Measurements from ENCODE around the gene MFRP. TPM values are rescaled to one million over a fixed set of nuclear protein-coding genes. Genes with fewer than 3 reads are reported as not detected.

Gene MFRP
- total RNA-seq, 1 experiment from 2014 or later: not detected

DNA sequence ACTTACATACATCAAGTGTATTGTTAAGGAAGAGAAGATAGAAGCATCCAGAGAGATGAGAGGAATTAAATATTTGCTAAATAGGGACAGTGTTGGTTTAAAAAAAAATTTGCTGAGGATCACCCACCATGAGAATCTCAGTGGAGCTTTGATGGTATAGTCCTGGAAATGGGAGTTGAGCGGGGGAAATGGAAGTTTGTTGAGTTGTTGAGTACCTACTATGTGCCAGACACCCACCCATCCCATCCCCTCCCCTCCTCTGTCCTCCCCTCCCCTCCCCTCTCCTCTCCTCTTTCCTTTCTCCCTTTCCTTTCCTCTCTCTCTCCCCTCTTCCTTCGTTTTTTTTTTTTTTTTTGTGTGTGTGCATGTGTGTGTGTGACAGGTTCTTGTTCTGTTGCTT, 4.7 kb upstream of the MFRP start:
- no peak overlapping the region for H3K27ac Mint-ChIP-seq (ENCODE audit: low read depth, unreplicated experiment)
- CTCF ChIA-PET: interaction anchor here (1.0 kb wide), 1 partner anchor 146 kb away, joined by 4 read pairs; no protein-coding TSS in a partner anchor
- peaks cover 17% of the 10 kb centered on the region for H3K27me3 Mint-ChIP-seq (ENCODE audit: insufficient read depth, unreplicated experiment)
- H3K36me3 Mint-ChIP-seq (ENCODE audit: insufficient read depth, unreplicated experiment): no peaks in the 10 kb centered on the region
- no TSS peak for BruUV-seq (replicated peaks)
- H3K4me1 Mint-ChIP-seq (ENCODE audit: insufficient read depth, unreplicated experiment): peaks cover 7% of the 10 kb centered on the region
- H3K9me3 Mint-ChIP-seq (ENCODE audit: unreplicated experiment): no peaks in the 10 kb centered on the region
- POLR2A ChIA-PET: interaction anchor here (0.6 kb wide), 1 partner anchor 127 kb away, joined by 3 read pairs; no protein-coding TSS in a partner anchor
- H3K4me3 Mint-ChIP-seq (ENCODE audit: unreplicated experiment): no peak overlapping the region
- no peak for DNase-seq (ENCODE audit: unreplicated experiment)
- TF ChIP-seq, protein P1, sequence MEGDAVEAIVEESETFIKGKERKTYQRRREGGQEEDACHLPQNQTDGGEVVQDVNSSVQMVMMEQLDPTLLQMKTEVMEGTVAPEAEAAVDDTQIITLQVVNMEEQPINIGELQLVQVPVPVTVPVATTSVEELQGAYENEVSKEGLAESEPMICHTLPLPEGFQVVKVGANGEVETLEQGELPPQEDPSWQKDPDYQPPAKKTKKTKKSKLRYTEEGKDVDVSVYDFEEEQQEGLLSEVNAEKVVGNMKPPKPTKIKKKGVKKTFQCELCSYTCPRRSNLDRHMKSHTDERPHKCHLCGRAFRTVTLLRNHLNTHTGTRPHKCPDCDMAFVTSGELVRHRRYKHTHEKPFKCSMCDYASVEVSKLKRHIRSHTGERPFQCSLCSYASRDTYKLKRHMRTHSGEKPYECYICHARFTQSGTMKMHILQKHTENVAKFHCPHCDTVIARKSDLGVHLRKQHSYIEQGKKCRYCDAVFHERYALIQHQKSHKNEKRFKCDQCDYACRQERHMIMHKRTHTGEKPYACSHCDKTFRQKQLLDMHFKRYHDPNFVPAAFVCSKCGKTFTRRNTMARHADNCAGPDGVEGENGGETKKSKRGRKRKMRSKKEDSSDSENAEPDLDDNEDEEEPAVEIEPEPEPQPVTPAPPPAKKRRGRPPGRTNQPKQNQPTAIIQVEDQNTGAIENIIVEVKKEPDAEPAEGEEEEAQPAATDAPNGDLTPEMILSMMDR (IDR thresholded peaks at IDR 0.05; ENCODE audit: unreplicated experiment): no peak
- intact Hi-C loops (cut with micrococcal nuclease): no loop called here

DNA sequence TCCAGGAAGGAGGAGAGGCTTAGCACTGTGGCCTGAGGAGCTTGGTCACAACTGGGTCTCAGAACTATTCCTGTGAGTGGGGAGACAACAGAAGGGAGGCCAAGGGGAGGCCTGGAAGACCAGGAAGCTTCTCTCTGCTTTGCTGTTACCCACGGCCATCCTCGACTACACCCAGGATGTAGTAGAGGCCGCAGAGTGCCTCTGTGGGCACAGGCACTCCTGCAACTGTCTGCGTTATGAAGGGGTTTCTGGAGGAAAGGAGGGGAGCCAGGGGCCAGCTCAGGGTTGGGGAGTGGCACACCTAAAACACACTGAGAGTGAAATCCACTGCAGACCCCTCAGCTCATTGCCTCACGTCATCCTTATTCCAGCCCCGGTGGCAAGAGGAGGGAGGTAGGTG, 3.8 kb upstream of the MFRP start:
- intact Hi-C loops (cut with micrococcal nuclease): no loop called here
- ChIA-PET CTCF (interaction anchor here (1.0 to 1.4 kb wide), 2 partner anchors 18 to 145 kb away, joined by 3 to 4 read pairs; no protein-coding TSS in a partner anchor), POLR2A (no interaction called here)
- TF ChIP-seq, protein P1 (IDR thresholded peaks at IDR 0.05; ENCODE audit: unreplicated experiment): no peak
- H3K36me3 Mint-ChIP-seq (ENCODE audit: insufficient read depth, unreplicated experiment): no peaks in the 10 kb centered on the region
- no peak overlapping the region for H3K4me3 Mint-ChIP-seq (ENCODE audit: unreplicated experiment)
- H3K27me3 Mint-ChIP-seq (ENCODE audit: insufficient read depth, unreplicated experiment): peaks cover 23% of the 10 kb centered on the region
- H3K9me3 Mint-ChIP-seq (ENCODE audit: unreplicated experiment): no peaks in the 10 kb centered on the region
- BruUV-seq (replicated peaks): no TSS peak
- peaks cover 7% of the 10 kb centered on the region for H3K4me1 Mint-ChIP-seq (ENCODE audit: insufficient read depth, unreplicated experiment)
- no peak for DNase-seq (ENCODE audit: unreplicated experiment)
- H3K27ac Mint-ChIP-seq (ENCODE audit: low read depth, unreplicated experiment): no peak overlapping the region

DNA sequence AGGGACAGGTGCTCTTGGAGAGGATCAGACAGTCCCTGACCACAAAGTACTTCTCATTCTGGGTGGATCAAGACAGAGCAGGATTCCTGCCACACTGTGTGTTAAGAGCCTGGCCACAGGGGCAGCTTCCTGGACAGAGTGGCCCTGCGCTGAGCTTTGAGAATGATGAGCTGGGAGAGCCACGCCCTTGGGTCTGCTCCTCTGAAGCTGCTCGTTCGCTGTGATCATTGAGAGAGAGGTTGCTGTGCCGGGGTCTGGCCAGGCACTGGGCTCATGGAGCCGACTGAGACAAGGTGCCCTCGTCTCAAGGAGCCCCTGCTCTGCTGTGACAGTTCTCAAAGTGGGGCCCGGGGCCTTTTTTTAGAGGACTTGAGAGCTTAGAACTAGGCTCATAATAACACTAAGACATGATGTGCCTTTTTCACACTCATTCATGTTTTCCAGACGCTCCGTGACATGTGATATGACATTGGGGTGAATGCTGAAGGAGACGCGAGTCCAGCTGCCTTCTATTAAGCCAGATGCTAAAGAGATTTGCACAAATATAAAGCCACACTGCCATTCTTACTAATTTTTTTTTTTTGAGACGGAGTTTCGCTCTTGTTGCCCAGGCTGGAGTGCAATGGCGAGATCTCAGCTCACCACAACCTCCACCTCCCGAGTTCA, 1.6 kb upstream of the MFRP start:
- no peak for DNase-seq (ENCODE audit: unreplicated experiment)
- Mint-ChIP-seq H3K27ac (ENCODE audit: low read depth, unreplicated experiment) (no peak overlapping the region), H3K4me1 (ENCODE audit: insufficient read depth, unreplicated experiment) (peaks cover 6% of the 10 kb centered on the region), H3K4me3 (ENCODE audit: unreplicated experiment) (no peak overlapping the region), H3K27me3 (ENCODE audit: insufficient read depth, unreplicated experiment) (peaks cover 23% of the 10 kb centered on the region), H3K36me3 (ENCODE audit: insufficient read depth, unreplicated experiment) (no peaks in the 10 kb centered on the region), H3K9me3 (ENCODE audit: unreplicated experiment) (no peaks in the 10 kb centered on the region)
- CTCF ChIA-PET: interaction anchor here (0.5 to 5.8 kb wide), 5 partner anchors 8 to 729 kb away, joined by 3 to 30 read pairs (median 9); no protein-coding TSS in a partner anchor
- no TSS peak for BruUV-seq (replicated peaks)
- POLR2A ChIA-PET: interaction anchor here (0.7 kb wide), 2 partner anchors 14 to 144 kb away, joined by 3 to 4 read pairs; partner anchors contain the start of gene RNF26
- intact Hi-C loops (cut with micrococcal nuclease): no loop called here
- TF ChIP-seq, protein P1 (IDR thresholded peaks at IDR 0.05; ENCODE audit: unreplicated experiment): no peak

DNA sequence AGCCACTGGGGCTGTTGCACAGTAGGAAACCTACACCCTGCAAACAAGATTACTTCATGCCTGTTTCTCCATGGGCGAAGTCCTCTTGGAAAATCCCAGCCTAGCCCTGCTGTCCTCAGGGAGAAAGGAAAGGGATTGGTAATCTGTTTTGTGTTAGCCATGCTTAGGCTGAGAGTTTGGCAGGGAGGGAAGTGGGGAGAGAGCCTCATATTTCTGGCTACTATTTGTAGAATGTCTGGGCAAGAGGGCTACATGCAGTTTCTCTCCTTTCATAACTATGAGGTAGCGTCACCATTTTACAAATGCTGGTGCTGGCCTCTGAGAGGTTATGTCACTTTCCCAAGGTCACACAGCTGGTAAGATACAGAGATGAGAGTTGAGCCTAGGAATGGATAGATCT, 737 bp upstream of the MFRP start:
- Mint-ChIP-seq H3K4me3 (ENCODE audit: unreplicated experiment) (no peak overlapping the region), H3K27ac (ENCODE audit: low read depth, unreplicated experiment) (no peak overlapping the region), H3K9me3 (ENCODE audit: unreplicated experiment) (no peaks in the 10 kb centered on the region), H3K27me3 (ENCODE audit: insufficient read depth, unreplicated experiment) (peaks cover 23% of the 10 kb centered on the region), H3K36me3 (ENCODE audit: insufficient read depth, unreplicated experiment) (no peaks in the 10 kb centered on the region), H3K4me1 (ENCODE audit: insufficient read depth, unreplicated experiment) (no peaks in the 10 kb centered on the region)
- TF ChIP-seq, protein P1 (IDR thresholded peaks at IDR 0.05; ENCODE audit: unreplicated experiment): no peak
- CTCF ChIA-PET: interaction anchor here (1.9 to 5.8 kb wide), 3 partner anchors 9 to 26 kb away, joined by 9 to 30 read pairs (median 15); no protein-coding TSS in a partner anchor
- BruUV-seq (replicated peaks): no TSS peak
- intact Hi-C loops (cut with micrococcal nuclease): no loop called here
- POLR2A ChIA-PET: interaction anchor here (0.6 kb wide), 1 partner anchor 187 kb away, joined by 3 read pairs; no protein-coding TSS in a partner anchor
- no peak for DNase-seq (ENCODE audit: unreplicated experiment)
